Measurements from ENCODE around the gene MYL12B. TPM values are rescaled to one million over a fixed set of nuclear protein-coding genes. Genes with fewer than 3 reads are reported as not detected.

Gene MYL12B
- total and polyA plus RNA-seq, 2 donors (not counting 3 experiments of a cell fraction or from before 2014, with no cell fraction given): 634 to 724 TPM

GRCh38 chr18:3269914-3270299 lies 8.0 kb downstream of the MYL12B start:
- peak; percentile 6 for TF ChIP-seq GATA2 (IDR thresholded peaks at IDR 0.05; ENCODE audit: insufficient read depth, insufficient read length, low read depth, low read length)
- TF ChIP-seq POLR2AphosphoS5 (IDR thresholded peaks at IDR 0.05; ENCODE audit: insufficient read depth, low read depth, low read length): no peak
- H3K4me3 ChIP-seq (replicated peaks in 1 of 3; ENCODE audit: insufficient read depth in 1 of 3, low read depth in 1 of 3, low read length in 3 of 3): no peak overlapping the region
- H3K27me3 ChIP-seq (ENCODE audit: control insufficient read depth in 2 of 2, insufficient read depth in 2 of 2, low read length in 2 of 2): no peaks in the 10 kb centered on the region
- no peaks in the 10 kb centered on the region for H3K9me3 ChIP-seq (replicated peaks; ENCODE audit: control insufficient read depth, insufficient read depth, low read length)
- peak overlapping the region; percentile 49 for H3K4me2 ChIP-seq (ENCODE audit: insufficient read depth, low read length)
- H3K36me3 ChIP-seq (ENCODE audit: control insufficient read depth in 2 of 2, extremely low read depth in 1 of 2, insufficient read depth in 2 of 2, low read length in 2 of 2): peaks cover 10 to 21% of the 10 kb centered on the region in 2 experiments
- intact Hi-C loops (cut with micrococcal nuclease): no loop called here
- dilution Hi-C loops (cut with MboI; ENCODE audit: extremely low pct_ligation_motif_present, low sequenced_read_pairs): loop anchor here (25.0 kb wide), 1 partner anchor 192 kb away; the partner anchor contains the start of gene TGIF1
- ChIA-PET POLR2A (no interaction called here), CTCF (no interaction called here)
- peaks cover 60% of the 10 kb centered on the region for H4K20me1 ChIP-seq (replicated peaks; ENCODE audit: control insufficient read depth, extremely low read depth, insufficient read depth, low read length)
- FAIRE-seq (no peak), DNase-seq (ENCODE audit: low read depth, low spot score) (no peak)
- H3K4me1 ChIP-seq (ENCODE audit: control insufficient read depth, extremely low read depth, insufficient read depth, low read length): peaks cover 54% of the 10 kb centered on the region
- H3K9me1 ChIP-seq (replicated peaks; ENCODE audit: control insufficient read depth, extremely low read depth, insufficient read depth, low read length): peaks cover 3% of the 10 kb centered on the region
- H2AFZ ChIP-seq (ENCODE audit: low read depth, low read length): no peak overlapping the region
- H3K9ac ChIP-seq (replicated peaks; ENCODE audit: extremely low read depth, insufficient read depth, low read length): no peak overlapping the region
- BruUV-seq (replicated peaks): no TSS peak
- peaks cover 100% of the 10 kb centered on the region for H3K79me2 ChIP-seq (ENCODE audit: control insufficient read depth, insufficient read depth, low read length)
- H3K27ac ChIP-seq (ENCODE audit: insufficient read depth, low read depth, low read length): no peak overlapping the region

GRCh38 chr18:3273042-3273441 lies 11.1 kb downstream of the MYL12B start:
- Histone ChIP-seq H3K27me3 (ENCODE audit: control insufficient read depth in 2 of 2, insufficient read depth in 2 of 2, low read length in 2 of 2) (no peaks in the 10 kb centered on the region), H3K9ac (replicated peaks; ENCODE audit: extremely low read depth, insufficient read depth, low read length) (no peak overlapping the region), H3K4me1 (ENCODE audit: control insufficient read depth, extremely low read depth, insufficient read depth, low read length) (peaks cover 35% of the 10 kb centered on the region), H3K9me3 (replicated peaks; ENCODE audit: control insufficient read depth, insufficient read depth, low read length) (no peaks in the 10 kb centered on the region), H3K4me3 (replicated peaks in 1 of 3; ENCODE audit: insufficient read depth in 1 of 3, low read depth in 1 of 3, low read length in 3 of 3) (no peak overlapping the region), H2AFZ (ENCODE audit: low read depth, low read length) (no peak overlapping the region), H3K79me2 (ENCODE audit: control insufficient read depth, insufficient read depth, low read length) (peaks cover 83% of the 10 kb centered on the region), H3K36me3 (ENCODE audit: control insufficient read depth in 2 of 2, extremely low read depth in 1 of 2, insufficient read depth in 2 of 2, low read length in 2 of 2) (peaks cover 15 to 38% of the 10 kb centered on the region in 2 experiments), H3K27ac (ENCODE audit: insufficient read depth, low read depth, low read length) (no peak overlapping the region), H3K9me1 (replicated peaks; ENCODE audit: control insufficient read depth, extremely low read depth, insufficient read depth, low read length) (no peaks in the 10 kb centered on the region), H3K4me2 (ENCODE audit: insufficient read depth, low read length) (no peak overlapping the region), H4K20me1 (replicated peaks; ENCODE audit: control insufficient read depth, extremely low read depth, insufficient read depth, low read length) (peaks cover 42% of the 10 kb centered on the region)
- dilution Hi-C loops (cut with MboI; ENCODE audit: extremely low pct_ligation_motif_present, low sequenced_read_pairs): loop anchor here (25.0 kb wide), 1 partner anchor 189 kb away; the partner anchor contains the start of gene TGIF1
- no peak for FAIRE-seq
- CTCF ChIA-PET: no interaction called here
- intact Hi-C loops (cut with micrococcal nuclease): no loop called here
- DNase-seq (ENCODE audit: low read depth, low spot score): no peak
- no TSS peak for BruUV-seq (replicated peaks)
- POLR2A ChIA-PET: no interaction called here
- TF ChIP-seq JUN (IDR thresholded peaks at IDR 0.05; ENCODE audit: borderline replicate concordance, insufficient read depth, insufficient read length, low read depth) (no peak), POLR2AphosphoS5 (IDR thresholded peaks at IDR 0.05; ENCODE audit: insufficient read depth, low read depth, low read length) (no peak), GATA2 (IDR thresholded peaks at IDR 0.05; ENCODE audit: insufficient read depth, insufficient read length, low read depth, low read length) (no peak), FOS (IDR thresholded peaks at IDR 0.05; ENCODE audit: borderline replicate concordance, insufficient read depth, low read length) (no peak), CTCF (IDR thresholded peaks at IDR 0.05; ENCODE audit: extremely low read depth in 1 of 2, insufficient read depth in 1 of 2, low read depth in 1 of 2, low read length in 2 of 2) (no peak), MYC (IDR thresholded peaks at IDR 0.05; ENCODE audit: low read depth, low read length) (no peak), POLR2A (IDR thresholded peaks at IDR 0.05; ENCODE audit: low read depth, low read length) (no peak), EZH2 (IDR thresholded peaks at IDR 0.05; ENCODE audit: borderline replicate concordance, low read depth, low read length, severe bottlenecking) (no peak), MAX (IDR thresholded peaks at IDR 0.05; ENCODE audit: insufficient read depth, insufficient read length) (no peak)

All from endothelial cell of umbilical vein (primary cell).